GM12865 (cell line): Measurements from ENCODE around the gene TXNDC15.

Experiments used
- DNase-seq: peaks from one replicate; pipeline ENCODE4 v3.0.0; 2010; ENCODE audit warnings: low read depth
- H3K4me3 ChIP-seq: 2 replicates; pipeline ENCODE4 v1.5.1; 2011; ENCODE audit warnings: mild to moderate bottlenecking, low read depth, low read length, control low read depth
- TF ChIP-seq, protein P1 (sequence below): IDR thresholded peaks from 2 replicates; pipeline ENCODE4 v1.5.1; 2011; ENCODE audit warnings: low read length, control low read depth, low read depth, inconsistent platforms; ENCODE audit not compliant: insufficient read depth; ENCODE audit errors: missing control alignments

TXNDC15 gene

DNA sequence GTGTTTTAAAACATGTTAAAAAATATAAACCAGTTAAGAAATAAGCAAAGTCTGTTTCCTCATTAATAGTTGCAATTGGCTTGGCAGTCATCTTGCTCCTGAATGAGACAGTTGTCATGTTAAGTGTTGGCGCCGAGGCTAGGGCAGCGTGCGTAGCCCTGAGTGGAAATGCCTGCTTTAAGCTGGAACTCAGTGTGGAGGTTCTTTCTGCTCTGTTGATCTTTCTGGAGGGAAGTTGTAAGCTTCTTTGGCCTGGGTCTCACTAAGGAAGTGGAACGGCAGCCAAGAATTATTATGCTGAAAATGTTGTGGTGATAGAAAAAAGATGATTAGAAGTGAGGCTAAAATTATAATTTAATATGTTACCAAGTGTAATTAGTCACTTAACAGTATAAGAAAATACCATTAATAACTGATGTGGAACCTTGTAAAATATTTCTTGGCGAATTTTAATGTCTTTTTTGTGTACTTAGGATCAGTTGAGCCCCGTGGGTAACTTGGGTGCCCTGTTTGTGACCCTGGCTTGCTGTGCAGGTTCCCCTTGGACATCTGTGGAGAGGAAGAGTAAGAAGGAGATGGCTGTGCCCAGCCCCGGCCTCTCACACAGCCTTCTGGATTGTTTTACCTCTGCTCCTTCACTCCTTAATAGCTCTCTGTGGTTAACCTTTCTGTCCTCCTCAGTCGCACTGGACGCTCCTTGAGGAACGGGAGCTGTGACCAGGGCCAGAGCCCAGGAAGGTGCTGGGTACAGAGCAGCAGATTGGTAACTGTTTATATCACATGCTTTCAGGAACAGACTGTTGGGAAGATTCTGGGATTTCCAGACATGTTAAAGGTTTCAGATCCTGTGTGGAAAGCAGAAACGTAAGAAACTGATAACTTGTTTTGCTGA, 61.8 kb downstream of the TXNDC15 start:
- no peak for DNase-seq
- TF ChIP-seq, protein P1, sequence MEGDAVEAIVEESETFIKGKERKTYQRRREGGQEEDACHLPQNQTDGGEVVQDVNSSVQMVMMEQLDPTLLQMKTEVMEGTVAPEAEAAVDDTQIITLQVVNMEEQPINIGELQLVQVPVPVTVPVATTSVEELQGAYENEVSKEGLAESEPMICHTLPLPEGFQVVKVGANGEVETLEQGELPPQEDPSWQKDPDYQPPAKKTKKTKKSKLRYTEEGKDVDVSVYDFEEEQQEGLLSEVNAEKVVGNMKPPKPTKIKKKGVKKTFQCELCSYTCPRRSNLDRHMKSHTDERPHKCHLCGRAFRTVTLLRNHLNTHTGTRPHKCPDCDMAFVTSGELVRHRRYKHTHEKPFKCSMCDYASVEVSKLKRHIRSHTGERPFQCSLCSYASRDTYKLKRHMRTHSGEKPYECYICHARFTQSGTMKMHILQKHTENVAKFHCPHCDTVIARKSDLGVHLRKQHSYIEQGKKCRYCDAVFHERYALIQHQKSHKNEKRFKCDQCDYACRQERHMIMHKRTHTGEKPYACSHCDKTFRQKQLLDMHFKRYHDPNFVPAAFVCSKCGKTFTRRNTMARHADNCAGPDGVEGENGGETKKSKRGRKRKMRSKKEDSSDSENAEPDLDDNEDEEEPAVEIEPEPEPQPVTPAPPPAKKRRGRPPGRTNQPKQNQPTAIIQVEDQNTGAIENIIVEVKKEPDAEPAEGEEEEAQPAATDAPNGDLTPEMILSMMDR, result no peak
- H3K4me3 ChIP-seq, result no peak overlapping the region

DNA sequence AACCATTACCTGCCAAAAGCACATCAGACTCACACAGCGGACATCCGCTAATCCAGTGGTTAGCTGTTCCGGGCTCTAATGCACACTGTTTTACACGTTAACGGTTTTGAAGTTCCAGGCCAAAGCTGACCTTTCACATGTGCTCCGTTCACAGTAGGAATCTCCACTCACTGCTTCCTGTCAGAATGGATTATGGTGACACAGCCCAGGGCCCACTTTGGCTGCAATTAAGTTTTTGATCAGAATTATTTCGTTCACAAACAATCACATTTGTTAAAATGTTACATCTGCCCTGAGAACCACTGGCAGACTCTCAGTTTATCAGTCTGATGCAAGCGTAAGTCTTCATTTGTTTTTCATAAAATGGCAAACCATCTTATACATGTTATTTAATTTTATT, 63.4 kb downstream of the TXNDC15 start:
- TF ChIP-seq, protein P1, result no peak
- no peak overlapping the region for H3K4me3 ChIP-seq
- DNase-seq, result no peak

DNA sequence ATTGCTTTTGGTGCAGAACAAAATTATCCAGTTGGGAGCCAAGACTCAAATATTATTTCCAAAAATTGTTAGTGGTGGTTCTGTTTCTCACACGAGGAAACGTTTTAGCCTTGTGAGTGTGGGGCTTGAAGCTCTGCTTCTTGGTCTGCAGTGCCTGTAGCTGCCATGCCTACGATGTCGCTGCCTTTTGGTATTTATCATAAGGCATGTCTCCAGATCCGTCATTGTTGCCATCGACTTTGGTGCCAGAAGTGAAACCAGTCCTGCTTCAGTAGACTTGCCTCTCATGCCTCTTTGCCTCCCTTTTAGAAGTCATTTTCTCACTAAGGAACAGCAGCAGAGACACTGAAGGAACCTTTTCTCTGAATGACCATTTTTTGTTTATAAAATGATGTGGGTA, 63.9 kb downstream of the TXNDC15 start:
- no peak overlapping the region for H3K4me3 ChIP-seq
- TF ChIP-seq, protein P1, result no peak
- DNase-seq, result no peak

DNA sequence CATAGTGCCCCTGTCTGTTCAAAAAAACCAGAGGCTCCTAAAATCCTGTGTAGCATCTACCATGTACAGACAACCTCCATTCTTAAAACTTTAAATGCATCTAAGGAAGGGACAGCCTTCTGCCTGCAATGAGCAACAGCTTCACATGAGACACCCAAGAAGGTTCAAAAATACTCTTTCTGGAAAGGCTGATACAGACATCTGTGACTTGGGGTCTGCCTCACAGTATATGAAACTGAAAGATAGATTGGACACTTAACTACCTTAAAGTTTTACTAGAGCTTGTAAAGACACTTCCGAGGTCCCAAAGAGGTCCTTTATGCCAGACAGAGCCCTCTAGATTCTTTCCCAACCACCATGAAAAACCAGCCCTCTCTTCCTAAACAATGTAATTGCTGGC, 65.3 kb downstream of the TXNDC15 start:
- TF ChIP-seq, protein P1, result no peak
- DNase-seq, result no peak
- H3K4me3 ChIP-seq, result no peak overlapping the region

DNA sequence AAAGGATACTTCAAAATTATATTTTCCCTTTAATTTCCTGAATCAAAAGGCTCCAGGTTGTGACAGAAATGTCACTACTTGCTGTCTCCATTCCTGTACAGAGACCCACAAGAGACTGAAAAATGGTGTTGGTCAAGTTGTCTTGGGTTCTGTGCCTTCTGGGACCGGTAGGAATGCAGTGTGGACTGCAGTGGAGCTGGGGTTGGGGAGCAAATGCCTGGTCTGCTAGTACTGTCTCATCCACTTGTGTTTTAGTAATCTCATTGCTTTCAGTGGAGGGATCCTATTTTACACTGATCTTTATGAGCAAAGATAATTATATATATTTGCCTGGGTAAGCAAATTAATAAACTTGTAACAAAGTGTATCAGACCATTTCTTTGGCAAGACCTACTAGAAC, 69.4 kb downstream of the TXNDC15 start:
- TF ChIP-seq, protein P1, result no peak

DNA sequence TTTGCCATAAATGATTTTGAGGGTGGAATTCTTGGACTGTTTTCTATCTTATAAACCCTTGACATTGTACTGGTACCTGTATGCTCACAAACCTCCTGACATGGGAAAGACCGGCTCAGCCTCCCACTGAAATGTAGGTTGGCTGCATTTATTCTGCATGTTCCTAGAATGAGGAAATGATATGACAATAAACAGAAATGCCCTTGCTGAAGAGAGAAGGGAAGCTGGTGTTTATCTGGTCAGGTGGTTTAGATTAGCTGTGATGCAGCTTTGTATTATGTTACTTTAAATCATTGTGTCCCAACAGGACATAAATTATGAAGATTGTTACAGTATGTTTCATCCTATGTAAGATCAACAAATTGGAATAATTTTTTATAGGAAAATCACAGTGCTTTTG, 70.5 kb downstream of the TXNDC15 start:
- no peak overlapping the region for H3K4me3 ChIP-seq
- DNase-seq, result no peak
- TF ChIP-seq, protein P1, result no peak

More for the DNA sequence above, 69.4 kb downstream of the TXNDC15 start:
- no peak for DNase-seq
- H3K4me3 ChIP-seq, result no peak overlapping the region

DNA sequence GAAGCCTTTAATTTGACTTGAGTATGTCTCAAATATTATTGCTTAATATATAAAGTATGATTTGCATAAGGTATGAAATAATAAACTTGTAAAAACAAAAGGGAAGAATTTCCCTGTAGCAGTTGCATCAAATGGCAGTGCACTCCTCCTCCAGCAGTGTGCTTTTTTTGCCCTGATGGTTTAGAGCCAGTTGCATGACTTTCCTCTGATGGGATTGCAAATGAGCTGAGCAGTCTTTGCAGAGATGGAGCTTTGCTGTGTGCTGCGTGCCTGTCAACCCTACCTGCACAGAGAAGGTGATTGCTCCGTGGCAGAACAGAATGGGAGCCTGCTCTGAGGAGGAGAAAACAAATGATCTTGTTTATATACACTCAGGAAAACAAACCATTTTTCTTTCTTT, 70.9 kb downstream of the TXNDC15 start:
- TF ChIP-seq, protein P1, result no peak
- H3K4me3 ChIP-seq, result no peak overlapping the region
- DNase-seq, result no peak
